ENCODE data around the gene PDE10A. TPM values are rescaled to one million over a fixed set of nuclear protein-coding genes. Genes with fewer than 3 reads are reported as not detected.

PDE10A gene
- total and polyA plus RNA-seq, 5 donors from 2014 or later: not detected

DNA sequence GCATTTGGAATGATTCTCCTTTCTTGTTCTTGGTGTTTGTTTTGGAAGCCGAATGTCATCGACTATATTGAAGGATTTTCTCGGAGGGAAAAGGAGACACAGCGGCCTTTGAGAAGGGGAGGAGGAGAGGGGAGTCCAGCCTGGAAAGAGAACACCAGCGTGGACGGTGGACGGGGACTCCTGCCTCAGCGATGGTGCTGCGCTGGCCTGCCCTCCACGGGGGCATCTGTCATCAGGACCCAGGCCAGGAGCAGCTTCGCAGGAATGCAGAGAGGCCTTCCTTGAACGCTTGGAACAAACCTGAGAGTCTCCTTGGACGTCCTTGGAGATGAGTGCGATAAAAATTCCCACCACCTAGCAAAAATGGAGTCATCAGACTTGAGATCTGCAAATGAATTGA, 345.3 kb downstream of the PDE10A start:
- Mint-ChIP-seq H3K4me3 (no peak overlapping the region), H3K4me1 (no peaks in the 10 kb centered on the region), H3K27me3 (no peaks in the 10 kb centered on the region), H3K9me3 (peaks cover 0 to 38% (median 6%) of the 10 kb centered on the region in 7 donors), H3K27ac (no peak overlapping the region), H3K36me3 (no peaks in the 10 kb centered on the region)
- Histone ChIP-seq H3K36me3 (ENCODE audit: control insufficient read depth, insufficient read depth, low read length) (no peaks in the 10 kb centered on the region), H3K4me3 (ENCODE audit: low read depth, low read length) (no peak overlapping the region), H3K9me3 (ENCODE audit: control insufficient read depth in 2 of 2, low read length in 2 of 2) (peaks cover 2 to 9% of the 10 kb centered on the region in 2 experiments), H3K27ac (ENCODE audit: insufficient read depth, low read length, poor library complexity, severe bottlenecking) (no peak overlapping the region), H3K4me1 (ENCODE audit: control insufficient read depth, insufficient read depth, low read length, poor library complexity, severe bottlenecking) (no peaks in the 10 kb centered on the region), H3K27me3 (ENCODE audit: control insufficient read depth, insufficient read depth, low read length) (no peaks in the 10 kb centered on the region)
- DNase-seq (no peak), ATAC-seq (ENCODE audit: low read depth in 2 of 2) (no peak)

- H3K36me3 Mint-ChIP-seq: no peaks in the 10 kb centered on the region
- H3K27me3 ChIP-seq (ENCODE audit: control insufficient read depth, insufficient read depth, low read length): no peaks in the 10 kb centered on the region
- H3K4me1 ChIP-seq (ENCODE audit: control insufficient read depth, insufficient read depth, low read length, poor library complexity, severe bottlenecking): no peaks in the 10 kb centered on the region
- DNase-seq (no peak), ATAC-seq (ENCODE audit: low read depth in 2 of 2) (no peak)
- H3K27me3 Mint-ChIP-seq: no peaks in the 10 kb centered on the region
- H3K9me3 ChIP-seq (ENCODE audit: control insufficient read depth in 2 of 2, low read length in 2 of 2): no peaks in the 10 kb centered on the region
- no peak within 1 kb of the TSS for H3K27ac Mint-ChIP-seq
- no peak within 1 kb of the TSS for H3K4me3 ChIP-seq (ENCODE audit: low read depth, low read length)
- H3K27ac ChIP-seq (ENCODE audit: insufficient read depth, low read length, poor library complexity, severe bottlenecking): no peak within 1 kb of the TSS
- no peaks in the 10 kb centered on the region for H3K36me3 ChIP-seq (ENCODE audit: control insufficient read depth, insufficient read depth, low read length)
- H3K4me1 Mint-ChIP-seq: peaks cover 0 to 5% (median 0%) of the 10 kb centered on the region in 4 donors
- H3K9me3 Mint-ChIP-seq: peaks cover 0 to 4% (median 0%) of the 10 kb centered on the region in 7 donors
- H3K4me3 Mint-ChIP-seq: peak within 1 kb of the TSS in 1 of 4 donors; percentile 28
These were observed 353.9 kb downstream of the PDE10A start, which contains the start of gene C6orf118 for GRCh38 chr6:165308926-165309731. TSS of gene C6orf118 (minus strand) at chr6:165309605. CDS start at chr6:165309586, 19 bp downstream.

DNA sequence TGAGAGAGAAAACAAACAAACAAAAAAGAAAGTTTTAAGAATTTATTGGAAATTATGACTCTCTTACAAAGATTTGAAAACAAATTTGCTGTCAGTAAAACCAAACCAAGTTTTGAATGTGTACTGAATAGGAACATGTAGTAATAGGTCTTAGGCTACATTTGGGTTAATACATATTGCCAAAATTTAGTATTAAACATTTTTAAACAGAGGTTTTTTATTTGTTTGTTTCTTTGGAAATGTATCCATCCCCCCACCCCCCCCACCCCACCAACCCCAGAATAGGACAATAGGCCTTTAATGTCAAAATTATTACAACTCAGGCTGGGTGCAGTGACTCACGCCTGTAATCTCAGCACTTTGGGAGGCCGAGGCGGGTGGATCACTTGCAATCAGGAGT, 356.1 kb downstream of the PDE10A start:
- H3K4me1 ChIP-seq (ENCODE audit: control insufficient read depth, insufficient read depth, low read length, poor library complexity, severe bottlenecking): no peaks in the 10 kb centered on the region
- DNase-seq: no peak
- Mint-ChIP-seq H3K36me3 (no peaks in the 10 kb centered on the region), H3K9me3 (peaks cover 0 to 9% (median 0%) of the 10 kb centered on the region in 7 donors), H3K4me1 (peaks cover 0 to 5% (median 0%) of the 10 kb centered on the region in 4 donors), H3K27me3 (no peaks in the 10 kb centered on the region), H3K4me3 (no peak overlapping the region), H3K27ac (no peak overlapping the region)
- no peak for ATAC-seq (ENCODE audit: low read depth in 2 of 2)
- H3K36me3 ChIP-seq (ENCODE audit: control insufficient read depth, insufficient read depth, low read length): no peaks in the 10 kb centered on the region
- H3K4me3 ChIP-seq (ENCODE audit: low read depth, low read length): no peak overlapping the region
- H3K9me3 ChIP-seq (ENCODE audit: control insufficient read depth in 2 of 2, low read length in 2 of 2): peaks cover 0 to 7% of the 10 kb centered on the region in 2 experiments
- no peak overlapping the region for H3K27ac ChIP-seq (ENCODE audit: insufficient read depth, low read length, poor library complexity, severe bottlenecking)
- no peaks in the 10 kb centered on the region for H3K27me3 ChIP-seq (ENCODE audit: control insufficient read depth, insufficient read depth, low read length)

DNA sequence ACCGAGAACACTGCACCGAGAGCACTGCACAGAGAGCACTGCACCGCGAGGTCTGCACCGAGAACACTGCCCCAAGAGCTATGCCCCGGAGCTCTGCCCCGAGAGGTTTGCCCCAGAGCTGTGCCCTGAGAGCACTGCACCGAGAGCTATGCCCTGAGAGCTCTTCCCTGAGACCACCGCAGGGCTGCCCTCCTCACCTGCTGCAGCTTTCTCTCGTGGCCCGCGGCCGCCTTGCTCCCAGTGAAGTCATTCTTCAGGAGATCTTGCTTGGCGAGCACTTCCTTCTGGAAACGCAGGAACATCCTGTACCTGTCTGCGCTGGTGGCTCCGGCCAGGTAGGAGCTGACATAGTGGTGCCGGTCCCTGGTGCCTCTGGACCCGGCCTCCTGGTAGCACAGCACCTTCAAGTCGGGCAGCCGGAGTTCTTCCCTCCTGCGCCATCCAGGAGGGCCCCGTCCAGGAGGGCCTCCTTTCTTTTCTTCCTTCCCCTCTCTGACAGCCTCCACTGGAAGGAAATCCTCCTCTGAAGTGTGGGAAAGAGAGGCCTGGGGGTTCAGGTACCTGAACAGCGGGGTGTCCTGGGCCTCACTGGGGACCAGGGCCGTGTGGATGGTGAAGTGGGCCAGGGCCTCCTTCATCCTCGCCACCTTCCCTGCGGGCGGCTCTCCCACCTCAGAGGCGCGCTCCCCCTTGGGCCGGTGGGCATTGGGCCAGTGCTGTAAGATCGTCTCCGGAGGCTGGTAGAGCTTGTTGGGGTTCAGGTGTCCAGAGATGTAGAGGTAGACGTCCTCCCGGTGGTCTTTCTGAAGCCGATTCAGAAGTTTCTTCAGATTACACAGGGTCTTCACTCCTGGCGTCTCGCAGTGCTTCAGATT, 361.4 kb downstream of the PDE10A start:
- H3K36me3 ChIP-seq (ENCODE audit: control insufficient read depth, insufficient read depth, low read length): no peaks in the 10 kb centered on the region
- Mint-ChIP-seq H3K9me3 (peaks cover 1 to 16% (median 5%) of the 10 kb centered on the region in 7 donors), H3K27ac (no peak overlapping the region), H3K4me1 (no peaks in the 10 kb centered on the region), H3K36me3 (no peaks in the 10 kb centered on the region), H3K27me3 (no peaks in the 10 kb centered on the region), H3K4me3 (no peak overlapping the region)
- DNase-seq (no peak), ATAC-seq (ENCODE audit: low read depth in 2 of 2) (no peak)
- no peaks in the 10 kb centered on the region for H3K27me3 ChIP-seq (ENCODE audit: control insufficient read depth, insufficient read depth, low read length)
- H3K27ac ChIP-seq (ENCODE audit: insufficient read depth, low read length, poor library complexity, severe bottlenecking): no peak overlapping the region
- no peaks in the 10 kb centered on the region for H3K4me1 ChIP-seq (ENCODE audit: control insufficient read depth, insufficient read depth, low read length, poor library complexity, severe bottlenecking)
- no peak overlapping the region for H3K4me3 ChIP-seq (ENCODE audit: low read depth, low read length)
- peaks cover 0 to 34% of the 10 kb centered on the region in 2 experiments for H3K9me3 ChIP-seq (ENCODE audit: control insufficient read depth in 2 of 2, low read length in 2 of 2)

DNA sequence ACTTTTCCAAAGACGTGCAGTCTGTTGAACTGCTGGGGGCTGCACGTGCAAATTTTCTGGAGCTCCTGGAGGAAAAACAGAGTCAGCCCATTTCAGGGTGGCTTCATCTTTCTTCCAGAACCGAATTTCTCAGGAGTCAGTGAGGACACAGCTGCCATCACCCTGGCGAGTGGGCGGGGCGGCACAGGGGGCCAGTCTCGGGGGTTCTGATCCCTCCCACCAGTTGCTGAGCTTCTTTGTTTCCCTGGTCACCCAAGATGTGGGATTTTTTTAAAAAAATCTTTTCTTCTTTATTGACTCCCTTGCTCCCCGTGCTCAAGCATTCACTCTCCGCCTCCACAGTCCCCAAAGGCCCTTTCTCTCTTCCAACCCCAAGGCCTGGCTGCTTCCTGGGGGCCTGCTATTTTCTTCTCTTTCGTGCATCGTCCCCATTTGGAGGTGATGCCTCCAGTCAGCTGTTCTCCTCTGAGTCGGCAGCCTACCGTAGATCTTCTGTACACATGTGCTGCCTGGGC, 362.6 kb downstream of the PDE10A start:
- no peak overlapping the region for H3K27ac ChIP-seq (ENCODE audit: insufficient read depth, low read length, poor library complexity, severe bottlenecking)
- H3K27me3 ChIP-seq (ENCODE audit: control insufficient read depth, insufficient read depth, low read length): no peaks in the 10 kb centered on the region
- Mint-ChIP-seq H3K27ac (no peak overlapping the region), H3K4me1 (no peaks in the 10 kb centered on the region), H3K9me3 (peaks cover 2 to 17% (median 5%) of the 10 kb centered on the region in 7 donors), H3K27me3 (no peaks in the 10 kb centered on the region), H3K4me3 (peak overlapping the region in 1 of 4 donors; percentile 43), H3K36me3 (no peaks in the 10 kb centered on the region)
- peaks cover 0 to 38% of the 10 kb centered on the region in 2 experiments for H3K9me3 ChIP-seq (ENCODE audit: control insufficient read depth in 2 of 2, low read length in 2 of 2)
- DNase-seq (no peak), ATAC-seq (ENCODE audit: low read depth in 2 of 2) (no peak)
- no peak overlapping the region for H3K4me3 ChIP-seq (ENCODE audit: low read depth, low read length)
- H3K36me3 ChIP-seq (ENCODE audit: control insufficient read depth, insufficient read depth, low read length): no peaks in the 10 kb centered on the region
- no peaks in the 10 kb centered on the region for H3K4me1 ChIP-seq (ENCODE audit: control insufficient read depth, insufficient read depth, low read length, poor library complexity, severe bottlenecking)

DNA sequence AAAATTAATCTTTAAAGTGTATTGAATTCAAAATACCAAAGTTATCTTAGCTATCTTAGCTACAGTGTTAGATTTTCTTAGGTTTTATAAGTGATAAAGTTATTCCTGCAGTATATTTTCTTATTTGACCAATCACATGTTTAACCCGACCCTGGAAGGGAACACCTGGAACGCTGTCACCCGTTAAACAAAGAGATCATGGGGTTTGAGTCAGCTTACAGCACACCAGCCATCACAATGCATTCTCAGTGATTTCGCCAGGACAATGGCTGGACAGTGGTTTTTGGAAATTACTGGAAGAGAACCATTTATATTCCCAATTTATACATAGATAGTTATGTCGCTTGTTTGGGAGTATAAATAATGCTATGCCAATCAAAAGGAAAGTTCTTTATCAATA, 364.2 kb downstream of the PDE10A start:
- H3K9me3 Mint-ChIP-seq: peaks cover 2 to 20% (median 5%) of the 10 kb centered on the region in 7 donors
- no peak for ATAC-seq (ENCODE audit: low read depth in 2 of 2)

DNA sequence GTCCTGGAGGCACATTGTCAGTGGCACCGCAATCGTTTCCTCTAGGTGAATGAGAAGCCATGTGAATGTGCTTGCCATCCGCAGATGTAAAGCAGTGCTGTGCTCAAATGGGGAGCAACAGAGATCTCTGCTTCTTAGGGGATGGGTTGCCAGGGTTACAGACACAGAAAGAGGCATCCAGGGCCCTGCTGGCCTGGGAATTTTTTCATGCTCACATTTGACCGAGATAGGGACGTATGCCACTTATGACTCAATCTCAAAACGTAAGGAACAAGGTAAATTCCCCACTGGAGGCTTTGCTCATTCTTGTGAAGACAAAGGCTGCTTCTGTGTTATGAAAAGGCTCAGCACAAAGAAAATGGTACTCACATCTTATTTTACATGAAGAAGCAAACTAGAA, 364.6 kb downstream of the PDE10A start:
- no peak overlapping the region for H3K4me3 Mint-ChIP-seq
- DNase-seq (no peak), ATAC-seq (ENCODE audit: low read depth in 2 of 2) (no peak)
- no peaks in the 10 kb centered on the region for H3K36me3 Mint-ChIP-seq
- H3K9me3 ChIP-seq (ENCODE audit: control insufficient read depth in 2 of 2, low read length in 2 of 2): peaks cover 0 to 38% of the 10 kb centered on the region in 2 experiments
- no peaks in the 10 kb centered on the region for H3K27me3 ChIP-seq (ENCODE audit: control insufficient read depth, insufficient read depth, low read length)
- H3K9me3 Mint-ChIP-seq: peaks cover 2 to 20% (median 5%) of the 10 kb centered on the region in 7 donors
- no peaks in the 10 kb centered on the region for H3K4me1 Mint-ChIP-seq
- no peaks in the 10 kb centered on the region for H3K27me3 Mint-ChIP-seq
- H3K4me3 ChIP-seq (ENCODE audit: low read depth, low read length): no peak overlapping the region
- no peaks in the 10 kb centered on the region for H3K4me1 ChIP-seq (ENCODE audit: control insufficient read depth, insufficient read depth, low read length, poor library complexity, severe bottlenecking)
- no peak overlapping the region for H3K27ac ChIP-seq (ENCODE audit: insufficient read depth, low read length, poor library complexity, severe bottlenecking)
- H3K27ac Mint-ChIP-seq: no peak overlapping the region
- H3K36me3 ChIP-seq (ENCODE audit: control insufficient read depth, insufficient read depth, low read length): no peaks in the 10 kb centered on the region

More for the DNA sequence above, 364.2 kb downstream of the PDE10A start:
- H3K4me1 Mint-ChIP-seq: no peaks in the 10 kb centered on the region
- Histone ChIP-seq H3K9me3 (ENCODE audit: control insufficient read depth in 2 of 2, low read length in 2 of 2) (peaks cover 0 to 38% of the 10 kb centered on the region in 2 experiments), H3K4me1 (ENCODE audit: control insufficient read depth, insufficient read depth, low read length, poor library complexity, severe bottlenecking) (no peaks in the 10 kb centered on the region), H3K27me3 (ENCODE audit: control insufficient read depth, insufficient read depth, low read length) (no peaks in the 10 kb centered on the region), H3K27ac (ENCODE audit: insufficient read depth, low read length, poor library complexity, severe bottlenecking) (no peak overlapping the region), H3K4me3 (ENCODE audit: low read depth, low read length) (no peak overlapping the region), H3K36me3 (ENCODE audit: control insufficient read depth, insufficient read depth, low read length) (no peaks in the 10 kb centered on the region)
- no peak overlapping the region for H3K4me3 Mint-ChIP-seq
- DNase-seq: no peak
- no peaks in the 10 kb centered on the region for H3K36me3 Mint-ChIP-seq
- H3K27me3 Mint-ChIP-seq: no peaks in the 10 kb centered on the region
- H3K27ac Mint-ChIP-seq: no peak overlapping the region

Data from CD4-positive, CD25-positive, alpha-beta regulatory T cell (primary cell).